Tibial artery (tissue), 4 donors: ENCODE measurements around the gene GLRA2.
"Not testable (repeated sequence)": the region's sequence is repeated elsewhere in the genome, so short reads cannot be mapped to it uniquely, and the experiment has no call there.

Source experiments
- DNase-seq, 2 donors: peaks; one replicate each; pipeline ENCODE4 v3.0.0-alpha.2; 2019
- H3K27ac ChIP-seq, 2 donors: fragments of 200-600 bp; sonication (generic) in 1 of 2; 1 replicate in 1 of 2; 2 replicates in 1 of 2; pipeline ENCODE4 v1.5.1; 2018 to 2019; ENCODE audit warnings: mild to moderate bottlenecking in 1 of 2
- H3K27me3 ChIP-seq, 2 donors: fragments of 200-600 bp; sonication (generic) in 1 of 2; one replicate each; pipeline versions ENCODE4 v1.5.1 to v1.6.0; 2016 to 2019
- H3K36me3 ChIP-seq, 3 donors: fragments of 200-600 bp; sonication (generic) in 2 of 3; one replicate each; pipeline ENCODE4 v1.5.1; 2016 to 2019; ENCODE audit warnings: mild to moderate bottlenecking in 2 of 3
- H3K4me1 ChIP-seq, 4 donors: fragments of 200-600 bp; sonication (generic) in 2 of 4; 1 replicate in 3 of 4; 2 replicates in 1 of 4; pipeline ENCODE4 v1.5.1; 2016 to 2019
- H3K4me3 ChIP-seq, 2 donors: fragments of 200-600 bp; sonication (generic) in 1 of 2; 1 replicate in 1 of 2; 2 replicates in 1 of 2; pipeline ENCODE4 v1.5.1; 2018 to 2019; ENCODE audit warnings: mild to moderate bottlenecking in 2 of 2
- H3K9me3 ChIP-seq, 3 donors: fragments of 200-600 bp; sonication (generic) in 1 of 3; one replicate each; pipeline ENCODE4 v1.5.1; 2016 to 2019
- intact Hi-C: fragments of 100-400 bp; cut with DNase I; formaldehyde crosslinking; loops from one replicate; pipeline ENCODE4 v1.15.0; 2023; ENCODE audit warnings: low total_unique reads
- TF ChIP-seq, protein P1 (sequence below), 2 experiments: fragments of 200-600 bp in 1 of 2; fragments of 450-650 bp in 1 of 2; IDR thresholded peaks; one replicate each; pipeline ENCODE4 v1.5.1; 2017 to 2019; ENCODE audit warnings: antibody characterized with exemption in 2 of 2, mild to moderate bottlenecking in 1 of 2, moderate library complexity in 1 of 2

GLRA2 gene

DNA sequence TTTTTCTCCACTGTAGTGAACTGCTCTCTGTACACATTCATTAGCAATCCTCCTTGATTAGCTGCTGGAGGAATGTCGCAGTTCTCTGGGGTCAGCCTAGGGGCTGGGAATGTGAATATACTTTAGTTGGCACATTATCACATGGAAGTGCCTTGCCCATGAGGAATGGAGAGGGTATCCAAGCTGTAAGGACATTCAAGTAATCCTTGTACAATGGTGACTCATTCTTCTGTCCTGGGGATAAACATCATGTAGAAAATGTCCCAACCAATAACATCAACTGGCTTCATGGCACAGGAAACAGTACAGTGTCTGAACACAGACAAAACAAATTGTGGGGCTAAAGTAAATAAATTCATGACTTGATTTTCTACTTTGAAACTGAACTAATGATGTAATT, 147.1 kb downstream of the GLRA2 start:
- TF ChIP-seq, protein P1, sequence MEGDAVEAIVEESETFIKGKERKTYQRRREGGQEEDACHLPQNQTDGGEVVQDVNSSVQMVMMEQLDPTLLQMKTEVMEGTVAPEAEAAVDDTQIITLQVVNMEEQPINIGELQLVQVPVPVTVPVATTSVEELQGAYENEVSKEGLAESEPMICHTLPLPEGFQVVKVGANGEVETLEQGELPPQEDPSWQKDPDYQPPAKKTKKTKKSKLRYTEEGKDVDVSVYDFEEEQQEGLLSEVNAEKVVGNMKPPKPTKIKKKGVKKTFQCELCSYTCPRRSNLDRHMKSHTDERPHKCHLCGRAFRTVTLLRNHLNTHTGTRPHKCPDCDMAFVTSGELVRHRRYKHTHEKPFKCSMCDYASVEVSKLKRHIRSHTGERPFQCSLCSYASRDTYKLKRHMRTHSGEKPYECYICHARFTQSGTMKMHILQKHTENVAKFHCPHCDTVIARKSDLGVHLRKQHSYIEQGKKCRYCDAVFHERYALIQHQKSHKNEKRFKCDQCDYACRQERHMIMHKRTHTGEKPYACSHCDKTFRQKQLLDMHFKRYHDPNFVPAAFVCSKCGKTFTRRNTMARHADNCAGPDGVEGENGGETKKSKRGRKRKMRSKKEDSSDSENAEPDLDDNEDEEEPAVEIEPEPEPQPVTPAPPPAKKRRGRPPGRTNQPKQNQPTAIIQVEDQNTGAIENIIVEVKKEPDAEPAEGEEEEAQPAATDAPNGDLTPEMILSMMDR (IDR thresholded peaks at IDR 0.05): no peak
- intact Hi-C loops: no loop called here
- no peaks in the 10 kb centered on the region for H3K36me3 ChIP-seq
- H3K27me3 ChIP-seq: no peaks in the 10 kb centered on the region
- no peak for DNase-seq
- H3K4me3 ChIP-seq: no peak overlapping the region
- no peak overlapping the region for H3K27ac ChIP-seq
- H3K4me1 ChIP-seq: no peaks in the 10 kb centered on the region
- no peaks in the 10 kb centered on the region for H3K9me3 ChIP-seq

GRCh38 chrX:14688331-14688730, 159.0 kb downstream of the GLRA2 start:
- H3K36me3 ChIP-seq, H3K4me1 ChIP-seq, H3K9me3 ChIP-seq, H3K27ac ChIP-seq, H3K27me3 ChIP-seq, H3K4me3 ChIP-seq, intact Hi-C loops, DNase-seq: not testable (repeated sequence)

DNA sequence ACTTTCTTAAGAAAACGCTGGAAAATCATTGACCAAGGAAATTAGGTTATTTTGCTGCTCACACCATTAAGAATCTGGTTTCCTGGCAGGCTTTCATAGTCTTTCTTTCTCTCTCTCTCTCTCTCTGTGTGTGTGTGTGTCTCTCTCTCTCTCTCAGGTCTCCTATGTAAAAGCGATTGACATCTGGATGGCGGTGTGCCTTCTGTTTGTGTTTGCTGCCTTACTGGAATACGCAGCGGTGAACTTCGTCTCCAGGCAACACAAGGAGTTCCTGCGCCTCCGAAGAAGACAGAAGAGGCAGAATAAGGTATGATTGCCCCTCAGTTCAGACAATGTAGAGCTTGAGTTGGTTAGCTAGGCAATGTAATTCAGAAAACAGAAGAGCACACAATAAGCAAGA, 161.2 kb downstream of the GLRA2 start:
- TF ChIP-seq, protein P1 (IDR thresholded peaks at IDR 0.05): no peak
- DNase-seq: no peak

GRCh38 chrX:14694611-14695010, 165.3 kb downstream of the GLRA2 start:
- Histone ChIP-seq H3K27ac (no peak overlapping the region), H3K4me3 (no peak overlapping the region), H3K36me3 (no peaks in the 10 kb centered on the region), H3K4me1 (no peaks in the 10 kb centered on the region), H3K9me3 (no peaks in the 10 kb centered on the region), H3K27me3 (no peaks in the 10 kb centered on the region)
- TF ChIP-seq, protein P1 (IDR thresholded peaks at IDR 0.05): no peak
- DNase-seq: no peak
- intact Hi-C loops: no loop called here

More for the DNA sequence above, 161.2 kb downstream of the GLRA2 start:
- Histone ChIP-seq H3K36me3 (no peaks in the 10 kb centered on the region), H3K27me3 (no peaks in the 10 kb centered on the region), H3K4me3 (no peak overlapping the region), H3K27ac (no peak overlapping the region), H3K9me3 (no peaks in the 10 kb centered on the region), H3K4me1 (no peaks in the 10 kb centered on the region)
- intact Hi-C loops: no loop called here

DNA sequence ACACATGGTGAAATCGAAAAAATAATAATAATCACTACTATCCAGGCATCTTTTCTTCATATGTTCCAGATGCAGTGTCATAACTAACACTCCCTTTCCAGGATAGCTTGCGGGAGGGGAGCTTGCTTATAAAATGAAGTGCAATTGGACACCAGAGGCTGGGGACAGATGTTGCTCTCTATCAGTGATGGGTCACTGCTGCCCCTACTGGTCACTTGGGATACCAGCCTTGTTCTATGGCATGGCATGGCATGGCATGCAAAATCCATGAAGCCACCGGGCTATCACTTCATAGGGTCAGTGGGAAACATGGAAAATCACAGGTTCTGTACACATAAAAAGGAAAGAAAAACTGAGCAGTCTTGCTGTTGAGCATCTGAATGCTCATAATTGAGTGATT, 168.1 kb downstream of the GLRA2 start:
- Histone ChIP-seq H3K27me3 (no peaks in the 10 kb centered on the region), H3K4me1 (no peaks in the 10 kb centered on the region), H3K27ac (no peak overlapping the region), H3K9me3 (no peaks in the 10 kb centered on the region), H3K36me3 (no peaks in the 10 kb centered on the region), H3K4me3 (no peak overlapping the region)
- DNase-seq: peak in 1 of 2 donors; percentile 21
- intact Hi-C loops: no loop called here
- TF ChIP-seq, protein P1 (IDR thresholded peaks at IDR 0.05): peak in 1 of 2 experiments; percentile 17

- TF ChIP-seq, protein P1 (IDR thresholded peaks at IDR 0.05): no peak
- Histone ChIP-seq H3K27ac (no peak overlapping the region), H3K27me3 (no peaks in the 10 kb centered on the region), H3K9me3 (no peaks in the 10 kb centered on the region), H3K36me3 (no peaks in the 10 kb centered on the region), H3K4me1 (no peaks in the 10 kb centered on the region), H3K4me3 (no peak overlapping the region)
- intact Hi-C loops: no loop called here
- no peak for DNase-seq
Measured at GRCh38 chrX:14698790-14699189, 169.5 kb downstream of the GLRA2 start.
